Measurements from ENCODE around the gene GPR179.
"Not testable (repeated sequence)": the region's sequence is repeated elsewhere in the genome, so short reads cannot be mapped to it uniquely, and the experiment has no call there.

Gene GPR179

GRCh38 chr17:38295602-38296365 is 48.0 kb downstream of the GPR179 start:
- not testable (repeated sequence) for H3K9ac ChIP-seq (ENCODE audit: low read depth, low read length); H3K27me3 ChIP-seq (ENCODE audit: control insufficient read depth, insufficient read depth, low read length); H3K9me3 ChIP-seq (ENCODE audit: control insufficient read depth, insufficient read depth, low read length); H3K4me1 ChIP-seq (ENCODE audit: control insufficient read depth, insufficient read depth, low read length); H3K36me3 ChIP-seq (ENCODE audit: control insufficient read depth, insufficient read depth, low read length); H3K4me3 ChIP-seq (ENCODE audit: low read depth, low read length)

GRCh38 chr17:38289760-38290159 is 54.0 kb downstream of the GPR179 start:
- not testable (repeated sequence) for H3K4me3 ChIP-seq (ENCODE audit: low read depth, low read length); H3K36me3 ChIP-seq (ENCODE audit: control insufficient read depth, insufficient read depth, low read length); H3K27me3 ChIP-seq (ENCODE audit: control insufficient read depth, insufficient read depth, low read length); H3K4me1 ChIP-seq (ENCODE audit: control insufficient read depth, insufficient read depth, low read length); H3K9me3 ChIP-seq (ENCODE audit: control insufficient read depth, insufficient read depth, low read length); H3K9ac ChIP-seq (ENCODE audit: low read depth, low read length)

- H3K9ac ChIP-seq (ENCODE audit: low read depth, low read length); H3K36me3 ChIP-seq (ENCODE audit: control insufficient read depth, insufficient read depth, low read length); H3K4me3 ChIP-seq (ENCODE audit: low read depth, low read length); H3K27me3 ChIP-seq (ENCODE audit: control insufficient read depth, insufficient read depth, low read length); H3K4me1 ChIP-seq (ENCODE audit: control insufficient read depth, insufficient read depth, low read length); H3K9me3 ChIP-seq (ENCODE audit: control insufficient read depth, insufficient read depth, low read length): not testable (repeated sequence)
Measured at GRCh38 chr17:38288217-38288827, 55.4 kb downstream of the GPR179 start.

GRCh38 chr17:38286501-38287091 is 57.2 kb downstream of the GPR179 start:
- not testable (repeated sequence) for H3K9ac ChIP-seq (ENCODE audit: low read depth, low read length); H3K27me3 ChIP-seq (ENCODE audit: control insufficient read depth, insufficient read depth, low read length); H3K4me1 ChIP-seq (ENCODE audit: control insufficient read depth, insufficient read depth, low read length); H3K9me3 ChIP-seq (ENCODE audit: control insufficient read depth, insufficient read depth, low read length); H3K36me3 ChIP-seq (ENCODE audit: control insufficient read depth, insufficient read depth, low read length); H3K4me3 ChIP-seq (ENCODE audit: low read depth, low read length)

GRCh38 chr17:38285994-38286393 is 57.8 kb downstream of the GPR179 start:
- not testable (repeated sequence) for H3K4me1 ChIP-seq (ENCODE audit: control insufficient read depth, insufficient read depth, low read length); H3K9ac ChIP-seq (ENCODE audit: low read depth, low read length); H3K9me3 ChIP-seq (ENCODE audit: control insufficient read depth, insufficient read depth, low read length); H3K27me3 ChIP-seq (ENCODE audit: control insufficient read depth, insufficient read depth, low read length); H3K4me3 ChIP-seq (ENCODE audit: low read depth, low read length); H3K36me3 ChIP-seq (ENCODE audit: control insufficient read depth, insufficient read depth, low read length)
